Chondrocyte (in vitro differentiated cells): Measurements from ENCODE around the gene DCAF7. TPM values are rescaled to one million over a fixed set of nuclear protein-coding genes. Genes with fewer than 3 reads are reported as not detected.

ENCODE experiments used
- DNase-seq: peaks from one replicate; pipeline ENCODE4 v3.0.0; 2021; ENCODE audit warnings: mixed read lengths, low spot score
- H3K27ac Mint-ChIP-seq: one replicate; pipeline ENCODE4 v1.8.0; 2021; ENCODE audit warnings: mild to moderate bottlenecking, moderate library complexity, mixed read lengths; ENCODE audit not compliant: unreplicated experiment
- H3K27me3 Mint-ChIP-seq: 2 replicates; pipeline ENCODE4 v1.8.0; 2021; ENCODE audit warnings: low read depth, mixed read lengths
- H3K36me3 Mint-ChIP-seq: 2 replicates; pipeline ENCODE4 v1.8.0; 2021; ENCODE audit warnings: low read depth, mixed read lengths
- H3K4me1 Mint-ChIP-seq: 2 replicates; pipeline ENCODE4 v1.8.0; 2021; ENCODE audit warnings: low read depth, mild to moderate bottlenecking, mixed read lengths
- H3K4me3 Mint-ChIP-seq: one replicate; pipeline ENCODE4 v1.8.0; 2021; ENCODE audit warnings: mild to moderate bottlenecking, moderate library complexity, mixed read lengths; ENCODE audit not compliant: unreplicated experiment
- H3K9me3 Mint-ChIP-seq: 2 replicates; pipeline ENCODE4 v1.8.0; 2021; ENCODE audit warnings: low read depth, mixed read lengths
- total RNA-seq: library from RNA; stranded (reverse); gene quantifications from 3 replicates; pipeline ENCODE4 v1.2.1, GENCODE V29; 2021
- TF ChIP-seq, protein P1 (sequence below): fragments of 200-600 bp; sonication (generic); IDR thresholded peaks from 2 replicates; pipeline ENCODE4 v1.5.0; 2021; ENCODE audit warnings: antibody characterized with exemption, mild to moderate bottlenecking, moderate library complexity

DCAF7 gene
- total RNA-seq, 1 donor from 2014 or later, result 70.4 TPM

DNA sequence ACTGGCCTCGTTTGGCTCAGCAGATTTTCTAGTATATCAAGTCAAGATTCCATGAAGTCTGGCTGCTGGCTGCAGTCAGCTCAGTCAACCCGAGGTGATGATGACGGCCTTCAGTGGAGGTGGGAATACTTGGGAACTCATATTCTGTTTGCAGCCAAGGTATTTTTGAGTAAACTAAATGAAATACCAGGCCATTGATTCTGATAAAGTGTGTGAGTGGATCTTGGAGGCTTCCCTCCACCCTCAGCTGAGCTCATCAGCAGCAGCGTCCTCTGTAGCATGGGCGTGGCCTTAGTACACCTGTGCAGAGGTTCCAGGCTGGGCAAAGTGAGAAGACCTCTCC is 28.5 kb downstream of the DCAF7 start:
- no peak for DNase-seq
- no peak overlapping the region for H3K4me3 Mint-ChIP-seq
- H3K27ac Mint-ChIP-seq, result no peak overlapping the region
- TF ChIP-seq, protein P1, sequence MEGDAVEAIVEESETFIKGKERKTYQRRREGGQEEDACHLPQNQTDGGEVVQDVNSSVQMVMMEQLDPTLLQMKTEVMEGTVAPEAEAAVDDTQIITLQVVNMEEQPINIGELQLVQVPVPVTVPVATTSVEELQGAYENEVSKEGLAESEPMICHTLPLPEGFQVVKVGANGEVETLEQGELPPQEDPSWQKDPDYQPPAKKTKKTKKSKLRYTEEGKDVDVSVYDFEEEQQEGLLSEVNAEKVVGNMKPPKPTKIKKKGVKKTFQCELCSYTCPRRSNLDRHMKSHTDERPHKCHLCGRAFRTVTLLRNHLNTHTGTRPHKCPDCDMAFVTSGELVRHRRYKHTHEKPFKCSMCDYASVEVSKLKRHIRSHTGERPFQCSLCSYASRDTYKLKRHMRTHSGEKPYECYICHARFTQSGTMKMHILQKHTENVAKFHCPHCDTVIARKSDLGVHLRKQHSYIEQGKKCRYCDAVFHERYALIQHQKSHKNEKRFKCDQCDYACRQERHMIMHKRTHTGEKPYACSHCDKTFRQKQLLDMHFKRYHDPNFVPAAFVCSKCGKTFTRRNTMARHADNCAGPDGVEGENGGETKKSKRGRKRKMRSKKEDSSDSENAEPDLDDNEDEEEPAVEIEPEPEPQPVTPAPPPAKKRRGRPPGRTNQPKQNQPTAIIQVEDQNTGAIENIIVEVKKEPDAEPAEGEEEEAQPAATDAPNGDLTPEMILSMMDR, result no peak
- peaks cover 19% of the 10 kb centered on the region for H3K36me3 Mint-ChIP-seq
- H3K4me1 Mint-ChIP-seq, result peaks cover 4% of the 10 kb centered on the region
- H3K9me3 Mint-ChIP-seq, result no peaks in the 10 kb centered on the region
- H3K27me3 Mint-ChIP-seq, result no peaks in the 10 kb centered on the region

DNA sequence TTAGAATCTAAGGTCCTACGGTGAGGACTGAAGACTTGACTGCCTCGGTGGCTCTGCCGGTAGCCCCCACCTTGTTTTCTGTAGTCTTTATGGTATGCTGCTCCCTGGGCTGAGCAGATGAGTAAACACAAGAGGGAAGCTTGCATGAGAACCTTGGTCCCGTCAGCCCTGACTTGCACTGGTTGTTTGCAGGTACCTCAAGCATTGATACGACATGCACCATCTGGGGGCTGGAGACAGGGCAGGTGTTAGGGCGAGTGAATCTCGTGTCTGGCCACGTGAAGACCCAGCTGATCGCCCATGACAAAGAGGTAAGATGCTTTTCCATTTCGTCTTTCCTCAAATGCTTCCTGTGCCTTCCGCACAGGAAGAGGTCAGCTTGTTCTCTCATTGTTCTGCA is 29.4 kb downstream of the DCAF7 start:
- DNase-seq, result no peak
- no peak overlapping the region for H3K27ac Mint-ChIP-seq
- peaks cover 21% of the 10 kb centered on the region for H3K36me3 Mint-ChIP-seq
- H3K4me1 Mint-ChIP-seq, result peaks cover 4% of the 10 kb centered on the region
- no peaks in the 10 kb centered on the region for H3K27me3 Mint-ChIP-seq
- no peaks in the 10 kb centered on the region for H3K9me3 Mint-ChIP-seq
- no peak overlapping the region for H3K4me3 Mint-ChIP-seq
- TF ChIP-seq, protein P1, result no peak

DNA sequence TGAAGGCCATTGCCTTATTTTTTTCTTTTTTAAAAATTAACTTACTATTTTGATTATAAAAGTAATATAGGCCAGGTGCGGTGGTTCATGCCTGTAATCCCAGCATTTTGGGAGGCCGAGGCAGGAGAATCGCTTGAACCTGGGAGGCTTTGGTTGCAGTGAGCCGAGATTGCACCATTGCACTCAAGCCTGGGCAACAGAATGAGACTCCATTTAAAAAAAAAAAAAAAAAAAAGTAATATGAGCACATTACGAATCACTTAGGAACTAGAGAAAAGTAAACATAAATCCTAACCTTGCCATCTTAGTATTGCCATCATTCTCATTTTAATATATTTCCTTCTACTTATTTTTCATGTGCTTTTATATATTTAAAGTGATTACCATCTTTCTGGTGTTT is 37.5 kb downstream of the DCAF7 start:
- Mint-ChIP-seq H3K27ac (no peak overlapping the region), H3K9me3 (no peaks in the 10 kb centered on the region), H3K4me3 (no peak overlapping the region), H3K36me3 (peaks cover 49% of the 10 kb centered on the region), H3K27me3 (no peaks in the 10 kb centered on the region), H3K4me1 (no peaks in the 10 kb centered on the region)
- no peak for DNase-seq
- TF ChIP-seq, protein P1, result no peak

DNA sequence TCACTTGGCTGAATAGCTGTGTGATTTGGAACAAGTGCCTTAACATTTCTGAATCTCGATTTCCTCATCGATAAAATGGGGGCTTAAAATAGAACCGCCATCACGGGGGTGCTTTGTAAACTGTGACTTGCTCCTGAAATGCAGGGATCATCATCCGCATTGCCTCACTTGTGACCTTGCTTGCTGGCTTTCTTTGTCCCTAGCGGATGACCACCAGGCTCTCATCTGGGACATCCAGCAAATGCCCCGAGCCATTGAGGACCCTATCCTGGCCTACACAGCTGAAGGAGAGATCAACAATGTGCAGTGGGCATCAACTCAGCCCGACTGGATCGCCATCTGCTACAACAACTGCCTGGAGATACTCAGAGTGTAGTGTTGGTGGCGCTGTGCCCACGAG is 38.5 kb downstream of the DCAF7 start:
- Mint-ChIP-seq H3K27ac (no peak overlapping the region), H3K36me3 (peaks cover 40% of the 10 kb centered on the region), H3K27me3 (no peaks in the 10 kb centered on the region), H3K9me3 (no peaks in the 10 kb centered on the region), H3K4me3 (no peak overlapping the region), H3K4me1 (no peaks in the 10 kb centered on the region)
- no peak for DNase-seq
- TF ChIP-seq, protein P1, result no peak

DNA sequence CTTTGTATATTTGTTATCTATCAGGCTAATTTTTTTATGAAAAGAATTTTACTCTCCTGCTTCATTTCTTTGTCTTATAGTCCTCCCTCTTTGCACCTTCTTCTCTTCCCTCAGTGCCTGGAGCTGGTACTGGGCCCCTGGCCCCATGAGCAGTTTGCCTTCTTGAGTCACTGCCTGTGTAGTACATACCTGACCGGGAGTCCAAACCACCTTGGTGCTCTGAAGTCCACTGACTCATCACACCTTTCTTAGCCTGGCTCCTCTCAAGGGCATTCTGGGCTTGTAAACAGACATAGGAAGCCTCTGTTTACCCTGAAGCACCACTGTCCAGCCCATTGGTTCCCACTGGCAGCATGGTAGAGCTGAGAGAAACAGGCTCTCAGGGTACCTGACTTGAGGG is 39.4 kb downstream of the DCAF7 start:
- Mint-ChIP-seq H3K36me3 (peaks cover 38% of the 10 kb centered on the region), H3K9me3 (no peaks in the 10 kb centered on the region), H3K4me1 (no peaks in the 10 kb centered on the region), H3K27ac (no peak overlapping the region), H3K4me3 (no peak overlapping the region), H3K27me3 (no peaks in the 10 kb centered on the region)
- no peak for DNase-seq
- TF ChIP-seq, protein P1, result no peak
